ENCODE results near the gene SHFL.

The SHFL gene

DNA sequence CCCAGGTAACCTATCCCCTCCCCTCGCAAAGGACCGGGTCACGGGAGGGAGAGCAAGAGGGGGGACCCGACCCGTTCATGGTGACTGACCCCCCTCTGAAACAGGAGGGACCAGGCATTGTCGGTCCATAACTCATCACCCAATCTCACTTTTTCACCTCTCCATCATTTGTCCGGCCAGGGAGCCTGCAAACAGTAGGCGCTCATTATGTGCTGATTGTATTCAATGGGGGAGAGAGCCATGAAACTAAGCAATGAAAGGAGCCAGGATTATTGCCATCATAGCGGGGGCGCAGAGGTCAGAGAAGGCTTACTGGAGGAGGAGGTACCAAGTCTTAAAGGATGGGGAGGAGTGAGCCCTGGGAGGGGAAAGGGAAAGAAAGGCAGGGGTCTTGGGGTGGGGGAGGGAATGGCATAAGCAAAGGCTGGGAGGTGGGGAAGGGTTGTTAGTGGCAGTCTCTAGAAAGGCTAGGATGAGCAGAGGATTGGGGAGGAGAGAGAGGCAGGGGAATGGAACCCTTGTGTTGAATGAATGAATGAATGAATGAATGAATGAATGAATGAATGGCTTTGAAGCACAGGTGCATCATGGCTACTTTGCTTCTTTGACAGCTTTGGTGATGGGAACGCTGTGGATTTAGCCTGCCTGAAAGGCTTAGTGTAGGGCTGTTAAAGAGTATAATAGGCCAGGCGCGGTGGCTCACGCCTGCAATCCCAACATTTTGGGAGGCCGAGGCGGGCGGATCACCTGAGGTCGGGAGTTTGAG is 1.4 kb downstream of the SHFL start:
- no peaks in the 10 kb centered on the region for H3K79me2 ChIP-seq (ENCODE audit: insufficient read depth, low read depth)
- no peaks in the 10 kb centered on the region for H4K20me1 ChIP-seq (ENCODE audit: insufficient read depth)
- H3K27me3 ChIP-seq (ENCODE audit: insufficient read depth, low read depth): peaks cover 12% of the 10 kb centered on the region
- H3K9ac ChIP-seq: no peak overlapping the region
- no peaks in the 10 kb centered on the region for H3K36me3 ChIP-seq (ENCODE audit: insufficient read depth)
- TF ChIP-seq, protein P1, sequence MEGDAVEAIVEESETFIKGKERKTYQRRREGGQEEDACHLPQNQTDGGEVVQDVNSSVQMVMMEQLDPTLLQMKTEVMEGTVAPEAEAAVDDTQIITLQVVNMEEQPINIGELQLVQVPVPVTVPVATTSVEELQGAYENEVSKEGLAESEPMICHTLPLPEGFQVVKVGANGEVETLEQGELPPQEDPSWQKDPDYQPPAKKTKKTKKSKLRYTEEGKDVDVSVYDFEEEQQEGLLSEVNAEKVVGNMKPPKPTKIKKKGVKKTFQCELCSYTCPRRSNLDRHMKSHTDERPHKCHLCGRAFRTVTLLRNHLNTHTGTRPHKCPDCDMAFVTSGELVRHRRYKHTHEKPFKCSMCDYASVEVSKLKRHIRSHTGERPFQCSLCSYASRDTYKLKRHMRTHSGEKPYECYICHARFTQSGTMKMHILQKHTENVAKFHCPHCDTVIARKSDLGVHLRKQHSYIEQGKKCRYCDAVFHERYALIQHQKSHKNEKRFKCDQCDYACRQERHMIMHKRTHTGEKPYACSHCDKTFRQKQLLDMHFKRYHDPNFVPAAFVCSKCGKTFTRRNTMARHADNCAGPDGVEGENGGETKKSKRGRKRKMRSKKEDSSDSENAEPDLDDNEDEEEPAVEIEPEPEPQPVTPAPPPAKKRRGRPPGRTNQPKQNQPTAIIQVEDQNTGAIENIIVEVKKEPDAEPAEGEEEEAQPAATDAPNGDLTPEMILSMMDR (conservative IDR thresholded peaks at IDR 0.05; ENCODE audit: low read depth, low read length): no peak
- H2AFZ ChIP-seq (ENCODE audit: low read depth): no peak overlapping the region
- H3K4me2 ChIP-seq: no peak overlapping the region
- no peak overlapping the region for H3K27ac ChIP-seq
- H3K4me1 ChIP-seq (ENCODE audit: low read depth, poor library complexity, severe bottlenecking): no peaks in the 10 kb centered on the region
- H3K4me3 ChIP-seq (IDR thresholded peaks at IDR 0.05; ENCODE audit: insufficient read depth, low read depth, low read length): no peak overlapping the region

DNA sequence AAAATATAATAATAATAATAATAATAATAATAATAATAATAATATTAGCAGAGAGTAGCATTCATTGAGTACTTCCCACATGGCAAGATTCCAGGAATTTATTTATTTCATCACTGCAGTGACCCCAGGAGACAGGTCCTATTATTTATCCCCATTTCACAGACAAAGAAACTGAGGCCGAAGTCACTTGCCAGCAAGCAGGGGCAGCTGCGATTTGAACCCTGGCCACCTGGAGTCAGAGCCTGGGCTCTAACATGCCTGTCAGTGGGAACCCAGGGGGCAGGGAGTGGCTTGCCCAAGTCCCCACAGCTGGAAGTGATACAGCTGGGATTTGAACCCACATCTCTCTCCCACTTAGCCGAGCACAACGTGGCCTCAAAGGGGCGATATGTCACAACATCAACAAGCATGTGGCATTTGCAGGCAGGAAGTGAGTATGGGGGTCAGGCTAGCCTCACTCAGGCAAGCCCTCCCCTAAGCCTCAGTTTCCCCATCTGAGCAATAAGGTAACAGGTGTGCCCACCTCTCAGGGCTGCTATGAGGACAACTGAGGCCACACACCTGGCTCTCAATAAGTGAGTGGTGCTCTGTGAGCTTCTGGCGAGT is 2.9 kb downstream of the SHFL start:
- Histone ChIP-seq H3K4me2 (no peak overlapping the region), H3K27ac (no peak overlapping the region), H3K4me3 (IDR thresholded peaks at IDR 0.05; ENCODE audit: insufficient read depth, low read depth, low read length) (no peak overlapping the region), H3K4me1 (ENCODE audit: low read depth, poor library complexity, severe bottlenecking) (no peaks in the 10 kb centered on the region), H4K20me1 (ENCODE audit: insufficient read depth) (no peaks in the 10 kb centered on the region), H3K36me3 (ENCODE audit: insufficient read depth) (no peaks in the 10 kb centered on the region), H2AFZ (ENCODE audit: low read depth) (no peak overlapping the region), H3K27me3 (ENCODE audit: insufficient read depth, low read depth) (peaks cover 7% of the 10 kb centered on the region; the same call in 1 of the 2 replicates), H3K9ac (no peak overlapping the region), H3K79me2 (ENCODE audit: insufficient read depth, low read depth) (no peaks in the 10 kb centered on the region)
- TF ChIP-seq, protein P1 (conservative IDR thresholded peaks at IDR 0.05; ENCODE audit: low read depth, low read length): no peak

DNA sequence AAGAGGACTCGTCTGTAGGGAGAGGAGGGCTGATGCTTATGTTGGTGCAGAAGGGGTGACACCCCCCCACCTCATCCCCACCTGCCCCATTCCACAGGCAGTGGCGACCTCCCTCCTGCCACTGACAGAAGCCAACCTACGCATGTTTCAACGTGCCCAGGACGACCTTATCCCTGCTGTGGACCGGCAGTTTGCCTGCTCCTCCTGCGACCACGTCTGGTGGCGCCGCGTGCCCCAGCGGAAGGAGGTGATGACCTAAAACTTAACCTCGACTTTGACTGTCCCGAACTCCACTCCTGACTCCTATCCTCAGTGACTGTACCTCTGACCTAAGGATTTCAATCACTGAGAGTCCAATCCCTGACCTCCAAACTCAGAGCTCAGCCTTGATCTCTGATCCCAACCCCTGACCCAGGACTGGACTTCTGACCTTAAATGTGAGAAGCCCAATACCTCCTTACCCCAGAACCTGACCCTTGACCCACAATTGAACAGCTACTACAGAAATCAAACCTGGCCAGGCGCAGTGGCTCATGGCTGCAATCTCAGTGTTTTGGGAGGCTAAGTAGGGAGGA is 3.8 kb downstream of the SHFL start:
- Histone ChIP-seq H3K4me2 (no peak overlapping the region), H4K20me1 (ENCODE audit: insufficient read depth) (no peaks in the 10 kb centered on the region), H3K4me1 (ENCODE audit: low read depth, poor library complexity, severe bottlenecking) (no peaks in the 10 kb centered on the region), H3K27me3 (ENCODE audit: insufficient read depth, low read depth) (peaks cover 5% of the 10 kb centered on the region; the same call in 1 of the 2 replicates), H3K36me3 (ENCODE audit: insufficient read depth) (no peaks in the 10 kb centered on the region), H3K79me2 (ENCODE audit: insufficient read depth, low read depth) (no peaks in the 10 kb centered on the region), H3K4me3 (IDR thresholded peaks at IDR 0.05; ENCODE audit: insufficient read depth, low read depth, low read length) (no peak overlapping the region), H3K27ac (no peak overlapping the region), H2AFZ (ENCODE audit: low read depth) (no peak overlapping the region), H3K9ac (no peak overlapping the region)
- TF ChIP-seq, protein P1 (conservative IDR thresholded peaks at IDR 0.05; ENCODE audit: low read depth, low read length): no peak

DNA sequence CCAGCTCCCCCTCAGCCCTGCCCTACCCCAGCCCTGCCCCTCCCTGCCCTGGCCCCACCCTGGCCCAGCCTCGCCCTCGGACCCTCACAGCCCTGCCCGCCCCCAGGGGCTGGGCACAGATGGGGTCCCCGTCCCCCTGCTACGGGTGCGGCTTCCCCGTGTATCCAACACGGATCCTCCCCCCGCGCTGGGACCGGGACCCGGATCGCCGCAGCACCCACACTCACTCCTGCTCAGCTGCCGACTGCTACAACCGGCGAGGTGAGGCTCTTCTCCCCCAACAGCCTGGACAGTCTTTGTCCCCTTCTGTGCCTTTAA is 5.2 kb downstream of the SHFL start:
- Histone ChIP-seq H3K9ac (no peak overlapping the region), H4K20me1 (ENCODE audit: insufficient read depth) (no peaks in the 10 kb centered on the region), H3K79me2 (ENCODE audit: insufficient read depth, low read depth) (no peaks in the 10 kb centered on the region), H3K36me3 (ENCODE audit: insufficient read depth) (no peaks in the 10 kb centered on the region), H3K27ac (no peak overlapping the region), H3K4me2 (no peak overlapping the region), H3K4me3 (IDR thresholded peaks at IDR 0.05; ENCODE audit: insufficient read depth, low read depth, low read length) (no peak overlapping the region), H3K4me1 (ENCODE audit: low read depth, poor library complexity, severe bottlenecking) (peaks cover 7% of the 10 kb centered on the region), H3K27me3 (ENCODE audit: insufficient read depth, low read depth) (no peaks in the 10 kb centered on the region), H2AFZ (ENCODE audit: low read depth) (no peak overlapping the region)
- TF ChIP-seq, protein P1 (conservative IDR thresholded peaks at IDR 0.05; ENCODE audit: low read depth, low read length): no peak
